Measurements from ENCODE around the gene GRHPR.

- TF ChIP-seq CTCF (conservative IDR thresholded peaks at IDR 0.05; ENCODE audit: low read length) = no peak
- TF ChIP-seq EZH2phosphoT487 (IDR thresholded peaks at IDR 0.05; ENCODE audit: borderline replicate concordance, low read depth, low read length) = no peak
Measured at GRCh38 chr9:37464426-37465248, 42.1 kb downstream of the GRHPR start.
